ENCODE results near the gene TMEM229A. TPM values are rescaled to one million over a fixed set of nuclear protein-coding genes. Genes with fewer than 3 reads are reported as not detected.

The TMEM229A gene
- total and polyA plus RNA-seq, 2 of the 8 experiments (the other 6 are each of a cell fraction or from before 2014, with no cell fraction given), result 0.33 to 0.54 TPM

- TF ChIP-seq KDM4A (IDR thresholded peaks at IDR 0.05; ENCODE audit: low read depth, low read length, severe bottlenecking), result peak; percentile 92
- 0 out of 2 replicates have a peak, but pooled peaks have one; percentile 28 for TF ChIP-seq TAF1 (IDR thresholded peaks at IDR 0.05; ENCODE audit: low read depth, low read length)
- TF ChIP-seq EZH2 (IDR thresholded peaks at IDR 0.05; ENCODE audit: low read depth, low read length, severe bottlenecking), result peak; percentile 44
- TF ChIP-seq CTCF (IDR thresholded peaks at IDR 0.05; ENCODE audit: control extremely low read depth in 1 of 3, insufficient read depth in 1 of 3, low read depth in 1 of 3, low read length in 3 of 3), result no peak
- TF ChIP-seq, protein P1, sequence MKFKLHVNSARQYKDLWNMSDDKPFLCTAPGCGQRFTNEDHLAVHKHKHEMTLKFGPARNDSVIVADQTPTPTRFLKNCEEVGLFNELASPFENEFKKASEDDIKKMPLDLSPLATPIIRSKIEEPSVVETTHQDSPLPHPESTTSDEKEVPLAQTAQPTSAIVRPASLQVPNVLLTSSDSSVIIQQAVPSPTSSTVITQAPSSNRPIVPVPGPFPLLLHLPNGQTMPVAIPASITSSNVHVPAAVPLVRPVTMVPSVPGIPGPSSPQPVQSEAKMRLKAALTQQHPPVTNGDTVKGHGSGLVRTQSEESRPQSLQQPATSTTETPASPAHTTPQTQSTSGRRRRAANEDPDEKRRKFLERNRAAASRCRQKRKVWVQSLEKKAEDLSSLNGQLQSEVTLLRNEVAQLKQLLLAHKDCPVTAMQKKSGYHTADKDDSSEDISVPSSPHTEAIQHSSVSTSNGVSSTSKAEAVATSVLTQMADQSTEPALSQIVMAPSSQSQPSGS (IDR thresholded peaks at IDR 0.05; ENCODE audit: low read length), result no peak
- no peak for TF ChIP-seq RXRA (IDR thresholded peaks at IDR 0.05; ENCODE audit: insufficient read depth, low read depth, low read length)
- peak; percentile 8; the same call in 1 of the 2 replicates for TF ChIP-seq CREB1 (IDR thresholded peaks at IDR 0.05)
- peak in 1 of 2 experiments; percentile 83; a peak in 1 of 4 replicates for TF ChIP-seq SIN3A (conservative IDR thresholded peaks at IDR 0.05 in 1 of 2, IDR thresholded peaks at IDR 0.05 in 1 of 2; ENCODE audit: low read depth in 1 of 2, low read length in 2 of 2)
- TF ChIP-seq RBBP5 (IDR thresholded peaks at IDR 0.05; ENCODE audit: borderline replicate concordance, low read depth, low read length), result no peak; the same call in 1 of the 2 replicates
- TF ChIP-seq, protein P2, sequence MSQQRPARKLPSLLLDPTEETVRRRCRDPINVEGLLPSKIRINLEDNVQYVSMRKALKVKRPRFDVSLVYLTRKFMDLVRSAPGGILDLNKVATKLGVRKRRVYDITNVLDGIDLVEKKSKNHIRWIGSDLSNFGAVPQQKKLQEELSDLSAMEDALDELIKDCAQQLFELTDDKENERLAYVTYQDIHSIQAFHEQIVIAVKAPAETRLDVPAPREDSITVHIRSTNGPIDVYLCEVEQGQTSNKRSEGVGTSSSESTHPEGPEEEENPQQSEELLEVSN (IDR thresholded peaks at IDR 0.05), result peak; percentile 55
- peak; percentile 67; the same call in 1 of the 2 replicates for TF ChIP-seq SUZ12 (IDR thresholded peaks at IDR 0.05; ENCODE audit: low read length)
- TF ChIP-seq HDAC2 (IDR thresholded peaks at IDR 0.05; ENCODE audit: borderline replicate concordance in 1 of 2, low read depth in 2 of 2, low read length in 2 of 2), result peak in 1 of 2 experiments; percentile 88; a peak in 1 of 4 replicates
- no peak for TF ChIP-seq MAFK (IDR thresholded peaks at IDR 0.05; ENCODE audit: low read depth, low read length)
Measured at GRCh38 chr7:124032369-124033094, at the start of gene TMEM229A (continued).
